GM18520 (cell line): ENCODE results near the gene PHLDA3.

Source experiments
- ATAC-seq: cut with Tn5 transposase; IDR thresholded peaks from one replicate; pipeline ENCODE4 v1.9.1; 2021; ENCODE audit not compliant: unreplicated experiment

The PHLDA3 gene

DNA sequence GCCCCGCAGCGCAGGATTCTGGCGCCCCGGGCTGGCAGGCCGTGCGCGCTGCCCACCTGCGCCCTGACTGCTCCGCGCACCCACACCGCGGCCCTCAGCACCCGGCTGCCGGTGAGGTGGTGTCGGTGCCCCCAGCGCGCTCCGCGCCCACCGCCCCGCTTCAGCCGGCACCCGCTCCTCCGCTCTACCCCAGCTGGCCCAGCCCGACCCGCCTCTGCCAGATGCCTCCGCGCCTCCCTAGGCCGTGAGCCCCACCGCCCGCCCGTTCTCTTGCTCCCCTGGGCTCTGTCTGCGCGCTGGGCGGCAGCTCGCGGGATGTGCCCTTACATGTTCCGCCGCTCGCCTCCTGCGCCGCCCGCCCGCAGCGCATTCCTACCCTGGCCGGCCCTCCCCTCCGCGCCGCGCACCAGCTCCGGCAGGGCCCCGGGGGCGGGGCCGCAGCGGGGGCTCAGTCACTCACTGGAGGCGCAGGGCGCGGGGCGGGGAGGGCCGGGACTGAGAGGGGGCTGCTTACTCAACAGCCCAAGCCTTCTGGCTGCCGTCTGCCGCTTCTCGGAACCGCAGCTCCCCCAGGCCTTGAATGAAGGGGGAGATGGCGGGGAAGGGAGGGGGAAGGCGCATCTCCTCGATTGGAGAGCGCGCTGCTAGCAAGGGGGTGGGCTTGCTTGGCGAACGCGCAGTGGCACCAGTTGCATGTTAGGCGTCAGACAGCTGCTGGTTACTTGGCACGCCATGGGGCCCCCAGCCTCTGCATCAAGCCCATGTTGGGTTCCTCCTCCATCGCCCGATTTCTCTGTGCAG is at the start of gene PHLDA3:
Gene PHLDA3, minus strand, starts transcription at position 345 of the 801 bp plus-strand sequence. CDS start 402 bp downstream, outside the sequence.
- peak; percentile 69 for ATAC-seq

DNA sequence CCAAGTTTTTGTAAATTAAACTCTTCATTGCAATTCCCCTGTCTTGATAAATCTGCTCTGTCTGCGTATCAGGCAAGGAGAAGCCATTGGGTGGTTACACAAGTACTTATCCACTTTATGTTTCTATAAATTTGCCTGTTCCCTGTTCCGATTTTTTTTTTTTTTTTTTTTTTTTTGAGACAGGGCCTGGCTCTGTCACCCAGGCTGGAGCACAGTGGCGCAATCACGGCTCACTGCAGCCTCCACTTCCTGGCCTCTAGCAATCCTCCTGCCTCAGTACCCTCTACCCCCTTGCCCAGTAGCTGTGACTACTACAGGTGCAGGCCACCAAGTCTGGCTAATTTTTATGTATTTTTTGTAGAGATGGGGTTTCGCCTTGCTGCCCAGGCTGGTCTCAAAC is 49.1 kb upstream of the PHLDA3 start:
- no peak for ATAC-seq

DNA sequence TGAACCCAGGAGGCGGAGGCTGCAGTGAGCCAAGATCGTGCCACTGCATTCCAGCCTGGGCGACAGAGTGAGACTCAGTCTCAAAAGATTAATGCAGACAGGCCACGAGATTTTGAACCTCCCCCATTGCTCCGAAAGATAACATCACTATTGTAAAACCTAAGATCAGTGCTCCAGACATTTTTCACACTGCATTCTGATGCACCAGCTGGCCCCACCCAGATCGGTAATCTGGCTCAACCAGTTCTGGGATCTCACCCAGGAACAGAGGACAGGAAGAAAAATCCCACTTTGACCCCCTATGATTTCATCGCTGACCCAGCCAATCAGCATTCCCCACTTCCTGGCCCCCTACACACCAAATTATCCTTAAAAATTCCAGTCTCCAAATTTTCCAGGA is 48.6 kb upstream of the PHLDA3 start:
- no peak for ATAC-seq

DNA sequence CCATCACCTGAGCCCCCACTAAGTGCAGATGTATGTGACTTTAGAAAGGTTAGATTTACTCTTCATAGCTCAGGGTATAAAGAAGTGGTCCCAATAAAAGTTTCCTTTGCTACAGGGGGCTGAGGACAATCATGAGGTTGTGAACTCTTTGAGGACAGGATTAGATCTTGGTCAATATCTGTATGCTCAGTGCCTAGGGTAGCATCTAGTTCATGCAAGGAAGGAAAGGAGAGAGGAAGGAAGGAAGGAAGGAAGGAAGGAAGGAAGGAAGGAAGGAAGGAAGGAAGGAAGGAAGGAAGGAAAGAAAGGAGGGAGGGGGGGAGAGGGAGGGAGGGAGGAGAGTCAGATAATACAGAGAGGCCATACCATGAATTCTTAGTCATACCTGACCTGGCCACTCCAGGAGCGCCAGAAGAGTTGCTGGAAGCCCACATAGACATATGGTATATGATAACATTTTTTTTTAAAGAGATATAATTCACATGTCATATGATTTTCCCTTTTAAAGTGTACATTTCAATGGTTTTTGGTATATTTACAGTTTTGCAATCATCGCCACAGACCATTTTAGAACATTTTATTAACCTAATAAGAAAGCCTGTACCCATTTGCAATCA is 47.6 kb upstream of the PHLDA3 start:
- no peak for ATAC-seq

DNA sequence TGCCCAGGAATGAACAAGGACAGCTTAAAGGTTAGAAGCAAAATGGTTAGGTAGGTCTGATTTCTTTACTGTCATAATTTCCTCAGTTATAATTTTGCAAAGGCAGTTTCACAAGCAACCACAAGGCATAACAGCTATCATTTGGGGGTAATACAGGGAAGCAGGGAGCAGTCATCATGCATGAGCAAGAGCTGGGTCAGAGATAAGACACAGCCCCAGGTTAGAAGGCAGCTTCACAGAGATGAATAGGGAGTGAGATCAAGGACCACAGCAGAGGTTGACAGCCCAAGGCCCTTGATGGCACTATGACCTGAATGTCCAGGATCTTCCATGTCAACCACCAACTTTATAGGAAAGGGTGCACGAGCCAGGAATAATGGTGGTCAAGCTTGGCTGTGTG is 46.9 kb upstream of the PHLDA3 start:
- no peak for ATAC-seq

DNA sequence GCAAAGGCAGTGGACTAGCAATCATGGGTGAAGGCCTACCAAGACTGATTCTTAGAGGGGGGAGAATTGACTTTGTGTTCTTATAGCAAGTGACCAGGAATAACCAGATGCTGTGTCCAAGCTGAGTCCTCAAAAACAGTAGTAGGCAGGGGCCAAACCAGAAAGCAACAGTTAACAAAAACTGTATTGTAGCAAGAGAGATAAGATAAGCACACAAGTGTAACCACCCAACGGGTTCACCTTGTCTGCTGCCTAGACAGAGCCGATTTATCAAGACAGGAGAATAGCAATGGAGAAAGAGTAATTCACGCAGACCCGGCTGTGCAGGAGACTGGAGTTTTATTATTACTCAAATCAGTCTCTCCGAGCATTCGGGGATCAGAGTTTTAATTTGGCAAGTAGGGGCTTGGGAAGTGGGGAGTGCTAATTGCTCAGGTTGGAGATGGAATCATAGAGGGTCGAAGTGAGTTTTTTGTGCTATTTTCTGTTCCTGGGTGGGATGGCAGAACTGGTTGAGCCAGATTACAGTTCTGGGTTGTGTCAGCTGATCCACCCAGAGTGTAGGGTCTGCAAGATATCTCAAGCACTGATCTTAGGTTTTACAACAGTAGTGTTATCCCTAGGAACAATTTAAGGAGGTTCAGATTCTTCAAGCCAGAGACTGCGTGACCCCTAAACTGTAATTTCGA is 46.2 kb upstream of the PHLDA3 start:
- no peak for ATAC-seq

DNA sequence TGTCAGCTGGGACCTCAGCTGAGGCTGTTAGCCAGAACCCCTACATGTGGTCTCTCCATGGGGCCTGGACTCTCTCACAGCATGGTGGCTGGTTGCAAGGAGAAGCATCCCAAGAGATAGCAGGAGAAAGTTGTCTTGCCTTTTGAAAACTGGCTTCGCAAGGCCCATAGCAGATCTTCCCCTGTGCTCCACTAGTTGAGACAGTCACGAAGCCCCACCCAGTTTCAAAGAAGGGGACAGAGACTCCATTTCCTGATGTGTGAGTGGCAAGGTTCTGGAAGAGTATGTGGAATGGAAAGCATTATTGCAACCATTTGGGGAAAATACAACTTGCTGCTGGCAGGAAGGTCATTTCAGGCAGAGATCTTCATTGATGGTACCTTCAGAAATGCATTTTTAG is 45.5 kb upstream of the PHLDA3 start:
- no peak for ATAC-seq

DNA sequence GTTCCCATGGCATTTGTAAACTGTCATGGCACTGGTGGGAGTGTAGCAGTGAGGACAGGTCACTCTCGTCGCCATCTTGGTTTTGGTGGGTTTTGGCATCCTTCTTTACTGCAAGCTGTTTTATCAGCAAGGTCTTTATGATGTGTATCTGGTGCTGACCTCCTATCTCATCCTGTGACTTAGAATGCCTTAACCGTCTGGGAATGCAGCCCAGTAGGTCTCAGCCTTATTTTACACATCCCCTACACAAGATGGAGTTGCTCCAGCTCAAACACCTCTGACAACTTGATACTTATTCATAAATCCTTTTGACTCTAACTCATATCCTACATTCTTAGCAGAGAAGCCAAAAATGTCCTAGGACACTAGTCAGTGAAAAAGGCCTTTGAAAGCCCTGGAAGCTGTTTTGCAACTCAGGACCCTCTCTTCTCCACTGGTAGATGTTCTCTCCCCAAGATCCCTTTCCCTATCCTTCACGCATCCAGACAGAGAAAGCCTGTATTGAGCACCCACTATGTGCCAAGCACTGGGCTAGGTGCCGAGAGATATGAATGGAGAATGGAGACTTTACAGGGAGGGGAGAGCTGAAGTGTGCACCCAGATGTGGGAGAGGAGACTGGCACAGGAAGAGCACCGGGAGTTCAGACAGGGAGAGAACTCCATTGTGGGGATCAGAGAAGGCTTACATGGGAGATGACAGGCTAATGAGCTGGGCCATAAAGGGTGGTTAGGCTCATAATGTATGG is 44.7 kb upstream of the PHLDA3 start:
- ATAC-seq = no peak

DNA sequence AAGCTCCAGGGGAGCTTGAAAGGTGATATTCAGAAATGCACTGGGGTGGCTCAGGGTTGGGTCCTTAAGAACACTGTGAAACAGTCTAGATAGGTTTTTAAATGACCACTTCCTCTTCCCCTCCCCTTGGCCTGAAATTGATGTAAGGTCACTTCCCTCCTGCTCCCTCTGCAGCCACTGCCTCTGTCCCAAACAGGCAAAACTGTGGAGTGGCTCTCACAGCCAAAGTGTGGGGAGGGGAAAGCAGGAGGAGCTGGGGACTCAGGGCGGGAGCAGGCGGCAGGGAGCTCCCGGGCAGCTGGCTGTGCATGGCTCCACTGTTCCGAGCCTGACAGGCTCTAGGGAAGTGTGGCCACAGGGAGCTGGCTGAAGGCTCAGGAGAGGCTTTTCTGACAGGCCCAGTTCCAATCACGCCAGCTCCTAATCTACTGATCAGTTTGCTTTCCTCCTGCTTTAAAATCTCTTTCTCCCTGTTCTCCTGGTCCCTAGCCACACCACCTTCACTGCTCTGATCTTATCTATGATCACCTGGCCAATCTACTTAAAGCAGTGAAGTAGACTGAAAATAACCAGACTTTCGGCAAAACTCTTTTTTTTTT is 43.1 kb upstream of the PHLDA3 start:
- ATAC-seq = no peak

DNA sequence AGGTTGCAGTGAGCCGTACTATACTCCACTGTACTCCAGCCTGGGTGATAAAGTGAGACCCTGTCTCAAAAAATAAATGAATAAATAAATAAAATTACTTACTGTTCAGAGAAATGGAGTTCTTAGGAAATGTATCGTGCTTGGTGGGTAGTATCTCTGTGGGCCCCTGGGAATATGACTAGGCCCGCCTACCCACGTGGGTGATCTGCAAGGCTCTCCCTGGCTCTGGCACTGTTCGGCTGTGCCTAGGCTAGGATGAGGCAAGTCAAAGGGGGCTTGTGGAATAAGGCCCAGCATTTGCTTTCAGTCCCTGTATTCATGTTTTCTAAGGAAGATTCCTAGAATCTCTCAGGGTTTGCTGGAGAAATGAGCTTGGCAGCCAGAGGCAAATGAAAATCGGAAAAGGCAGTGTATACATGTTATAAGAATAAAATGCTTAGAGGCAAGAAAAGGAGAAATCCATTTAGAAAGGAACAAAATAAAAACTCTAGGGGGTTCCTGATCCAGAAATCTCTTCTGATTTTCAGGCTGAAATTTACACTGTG is 42.5 kb upstream of the PHLDA3 start:
- no peak for ATAC-seq

DNA sequence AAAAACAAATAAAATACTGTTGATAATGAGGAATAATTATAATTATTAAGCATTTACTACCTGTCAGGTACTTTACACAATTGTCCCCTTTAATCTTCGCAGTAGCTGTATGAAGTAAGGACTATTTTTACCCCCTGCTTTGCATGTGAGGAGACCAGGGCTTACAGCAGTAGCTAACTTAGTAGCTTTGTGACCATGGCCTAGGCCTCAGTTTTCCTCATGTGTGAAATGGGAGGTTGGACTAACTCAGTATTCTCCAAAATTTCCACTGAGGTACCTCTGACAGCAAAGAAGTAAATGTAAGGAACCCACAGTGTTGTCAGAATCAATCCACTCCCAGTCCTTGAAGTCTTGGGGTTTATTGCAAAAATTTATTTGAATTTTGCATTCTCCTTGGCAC is 41.7 kb upstream of the PHLDA3 start:
- no peak for ATAC-seq

DNA sequence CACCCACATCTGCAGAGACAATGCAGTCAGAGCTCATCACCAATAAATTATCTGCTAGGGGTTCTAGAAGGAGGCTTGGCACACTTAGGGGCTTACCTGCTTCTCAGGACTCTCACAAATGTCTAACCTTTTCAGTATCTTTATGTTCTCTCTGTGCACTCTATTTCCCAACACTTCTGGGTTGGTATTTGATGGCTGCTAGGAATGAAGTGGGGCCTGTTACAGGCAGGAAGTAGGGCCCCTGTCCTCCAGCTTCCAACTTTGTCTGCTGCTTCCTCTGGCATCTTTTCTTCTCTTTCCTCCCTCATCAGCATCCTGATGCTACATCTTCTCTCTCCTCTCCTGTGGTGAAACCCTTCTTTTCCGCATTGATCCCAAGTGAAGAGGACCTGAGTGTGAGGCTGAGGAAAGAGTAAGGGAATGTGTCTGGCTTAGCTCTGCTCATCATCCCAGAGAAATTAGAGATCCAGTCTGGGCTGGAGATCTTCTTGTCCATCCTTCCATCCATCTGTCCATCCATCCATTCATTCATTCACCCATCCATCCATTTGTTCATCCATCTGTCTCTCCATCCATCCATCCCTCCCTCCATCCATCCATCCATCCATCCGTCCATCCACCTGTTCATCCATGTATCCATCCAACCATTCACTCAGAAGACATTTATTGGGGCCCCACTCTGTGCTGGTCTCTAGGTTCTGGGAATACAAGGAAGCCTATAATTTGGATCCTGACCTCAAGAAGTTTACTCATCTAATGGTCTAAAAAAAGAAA is 40.8 kb upstream of the PHLDA3 start:
- no peak for ATAC-seq

DNA sequence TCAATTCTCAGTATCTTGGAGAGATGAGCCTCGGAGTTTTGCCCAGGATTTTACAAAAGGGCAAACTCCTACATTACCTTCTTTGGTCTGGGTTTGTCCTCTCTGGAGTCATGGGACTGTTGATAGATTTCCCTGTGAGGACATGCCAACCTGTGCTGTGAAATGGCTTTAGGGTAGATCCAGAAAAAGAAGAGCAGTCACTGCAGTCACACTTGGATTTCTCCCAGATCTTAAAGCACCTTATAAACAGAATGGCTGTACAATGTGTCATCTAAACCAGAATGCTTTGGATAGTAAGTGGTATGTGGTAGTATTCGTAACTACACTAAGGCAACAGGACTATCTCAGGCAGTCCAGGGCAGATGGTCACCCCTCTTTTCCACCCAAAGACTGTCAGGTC is 39.8 kb upstream of the PHLDA3 start:
- ATAC-seq = no peak

DNA sequence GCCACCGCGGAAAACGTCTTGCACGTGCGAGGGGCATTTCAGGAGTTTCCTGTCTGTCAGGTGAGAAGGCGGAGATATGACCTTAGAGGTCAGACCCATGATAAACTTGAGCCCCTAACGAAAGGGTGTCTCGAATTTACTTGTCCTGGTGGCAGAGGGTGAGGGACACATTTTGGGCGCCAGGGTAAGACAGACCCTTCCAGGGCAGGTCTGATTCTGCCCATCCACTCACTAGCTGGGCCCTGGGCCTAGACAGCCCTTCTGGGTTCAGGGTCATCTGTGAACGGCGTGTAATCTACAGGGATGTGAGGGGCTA is 38.3 kb upstream of the PHLDA3 start:
- ATAC-seq = no peak

DNA sequence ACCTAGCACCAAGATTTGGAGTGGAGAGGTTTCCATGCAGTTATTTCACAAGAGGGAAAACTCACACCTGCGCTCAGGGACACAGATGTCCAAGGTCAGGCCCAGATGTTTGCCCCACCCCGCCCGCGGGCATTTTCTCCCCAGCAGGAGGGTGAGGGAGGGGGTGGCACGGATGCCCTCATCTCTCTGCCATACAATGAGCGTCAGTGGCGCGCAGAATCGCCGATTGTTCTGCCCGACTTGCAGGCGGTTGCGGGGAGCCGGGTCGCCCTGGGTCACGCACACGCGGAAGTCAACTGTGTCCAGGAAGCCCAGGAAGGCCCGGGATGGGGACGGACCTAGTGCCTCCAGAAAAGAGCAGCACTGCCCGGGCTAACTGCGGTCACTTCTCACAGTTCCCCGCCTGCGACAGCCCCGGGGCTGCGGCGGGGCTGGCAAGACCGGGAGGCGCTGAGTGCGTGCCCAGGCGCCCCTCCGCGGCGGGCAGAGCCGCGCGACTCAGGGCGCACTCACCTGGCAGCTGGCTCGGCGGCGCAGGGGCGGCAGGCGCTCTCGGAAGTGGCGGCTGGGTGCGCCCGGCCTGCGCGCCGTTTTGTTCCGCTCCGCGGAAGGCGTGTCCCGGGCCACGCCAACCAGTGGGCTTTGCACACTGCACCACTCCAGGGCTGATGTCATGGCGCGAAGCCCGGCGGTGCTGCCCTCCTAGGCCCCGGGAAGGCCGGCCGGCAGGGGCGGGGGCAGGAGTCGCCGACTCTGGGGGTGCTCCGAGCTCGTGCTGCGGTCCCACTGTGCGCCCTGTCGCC is 37.8 kb upstream of the PHLDA3 start, which contains the start of gene CSRP1:
Gene CSRP1, minus strand, starts transcription at position 567 of the 803 bp plus-strand sequence. CDS start 10,820 bp downstream, outside the sequence.
- ATAC-seq = peak; percentile 83

DNA sequence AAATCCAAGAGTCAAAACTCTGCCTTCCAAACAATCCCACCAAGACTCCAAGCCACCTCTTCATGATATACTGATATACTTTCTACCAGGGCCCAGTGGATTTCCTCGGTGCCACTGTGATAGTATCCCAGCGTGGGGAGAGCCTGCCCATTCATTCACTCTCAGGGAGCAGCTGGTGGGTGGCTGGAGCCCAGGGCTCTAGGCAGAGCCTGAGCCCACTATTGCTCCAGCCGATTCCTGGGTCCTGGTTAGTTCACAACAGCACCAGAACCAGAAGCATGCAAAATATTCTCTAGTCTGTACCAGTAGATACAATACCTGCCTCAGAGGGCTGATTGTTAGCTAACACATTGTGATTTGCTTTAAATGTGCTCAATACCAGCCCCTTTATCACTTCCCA is 37.1 kb upstream of the PHLDA3 start:
- ATAC-seq = no peak

DNA sequence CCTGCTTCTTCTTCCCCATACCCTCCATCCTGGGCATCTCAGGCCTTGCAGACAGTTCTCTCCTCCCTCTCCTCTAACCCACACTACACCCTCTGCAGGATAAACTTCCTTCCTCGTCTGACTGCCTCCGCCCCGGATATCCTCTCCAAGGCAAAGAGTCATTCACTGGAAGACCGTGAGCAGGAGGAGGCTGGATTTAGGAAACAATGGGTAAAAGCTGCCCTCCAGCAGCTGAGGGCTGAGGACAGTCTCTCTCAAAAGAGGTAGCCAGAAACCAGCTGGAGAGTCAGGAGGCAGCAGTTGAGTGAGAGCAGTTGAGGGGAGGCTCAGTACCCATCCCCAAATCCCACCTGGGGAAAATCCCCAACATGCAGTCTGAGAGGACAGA is 36.5 kb upstream of the PHLDA3 start:
- ATAC-seq = no peak

DNA sequence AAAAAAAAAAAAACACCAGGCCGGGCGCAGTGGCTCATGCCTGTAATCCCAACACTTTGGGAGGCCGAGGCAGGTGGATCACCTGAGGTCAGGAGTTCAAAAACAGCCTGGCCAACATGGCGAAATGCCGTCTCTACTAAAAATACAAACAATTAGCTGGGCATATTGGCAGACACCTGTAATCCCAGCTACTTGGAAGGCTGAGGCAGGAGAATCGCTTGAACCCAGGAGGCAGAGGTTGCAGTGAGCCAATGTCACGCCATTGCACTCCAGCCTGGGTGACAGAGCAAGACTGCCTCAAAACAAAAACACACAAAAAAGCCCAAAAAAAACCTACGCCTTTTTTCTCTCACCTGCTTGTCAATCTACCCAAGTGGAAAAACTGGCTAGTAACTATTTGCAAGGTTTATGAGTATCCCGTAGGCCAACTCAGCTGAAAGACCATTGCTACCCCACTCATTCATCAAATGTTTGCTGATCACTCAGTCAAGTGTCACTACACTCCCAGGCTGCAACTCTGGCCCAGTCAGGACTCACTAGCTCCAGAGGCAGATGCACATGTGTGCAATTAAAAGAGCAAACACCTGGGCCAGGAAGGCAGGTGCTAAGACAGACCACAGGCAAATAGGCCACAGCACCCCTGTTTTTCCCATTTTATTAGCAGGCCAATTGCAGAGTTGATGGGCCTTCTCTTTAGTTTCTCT is 36.0 kb upstream of the PHLDA3 start:
- no peak for ATAC-seq
